SK-N-SH (cell line): Measurements from ENCODE around the gene INPP5A. TPM values are rescaled to one million over a fixed set of nuclear protein-coding genes. Genes with fewer than 3 reads are reported as not detected.
"Not testable (repeated sequence)": the region's sequence is repeated elsewhere in the genome, so short reads cannot be mapped to it uniquely, and the experiment has no call there.

Source experiments
- CTCF ChIA-PET: fragments of 300-600, 350-600 bp; formaldehyde crosslinking; extraction: SDS; loops from one replicate; lab custom pipeline; 2021; lab: Yijun Ruan, JAX
- POLR2A ChIA-PET: fragments of 350-600 bp; sonication (Branson Sonifier 250); formaldehyde crosslinking; extraction: SDS; loops from one replicate; lab custom pipeline; 2020; ENCODE audit warnings: antibody characterized with exemption, inconsistent platforms; lab: Yijun Ruan, JAX
- DNase-seq: peaks from one replicate; pipeline ENCODE4 v3.0.0; 2012
- H2AFZ ChIP-seq: fragments of 200-600 bp; sonication (generic); 2 replicates; pipeline ENCODE4 v1.8.1; 2016; ENCODE audit warnings: antibody characterized with exemption, mild to moderate bottlenecking, low read depth
- H3F3A ChIP-seq: fragments of 200-600 bp; sonication (generic); replicated peaks from 2 replicates; pipeline ENCODE3; 2016; ENCODE audit warnings: antibody characterized with exemption, mild to moderate bottlenecking; ENCODE audit not compliant: insufficient read depth
- H3K27ac ChIP-seq, 2 experiments: fragments of 200-500 bp in 1 of 2; fragments of 200-600 bp in 1 of 2; sonication (Bioruptor generic) in 1 of 2; sonication (generic), shearing (Covaris generic) in 1 of 2; 2 replicates each; pipeline versions ENCODE4 v1.5.1 to v1.6.1; 2014 to 2016; ENCODE audit warnings: low read depth in 2 of 2, inconsistent platforms in 1 of 2, low read length in 1 of 2, mild to moderate bottlenecking in 1 of 2, mixed read lengths in 1 of 2
- H3K27me3 ChIP-seq: fragments of 200-600 bp; sonication (generic), shearing (Covaris generic); 2 replicates; pipeline ENCODE4 v1.6.1; 2016; ENCODE audit warnings: mixed run types; ENCODE audit not compliant: insufficient read depth
- H3K36me3 ChIP-seq, 2 experiments: fragments of 200-500 bp in 1 of 2; fragments of 200-600 bp in 1 of 2; sonication (Bioruptor generic) in 1 of 2; sonication (generic) in 1 of 2; replicated peaks in 1 of 2; 2 replicates each; pipeline versions ENCODE3 to v1.5.1; 2014 to 2016; ENCODE audit warnings: low read length in 1 of 2, mild to moderate bottlenecking in 1 of 2; ENCODE audit not compliant: insufficient read depth in 2 of 2, control insufficient read depth in 1 of 2
- H3K4me1 ChIP-seq, 2 experiments: fragments of 200-500 bp in 1 of 2; fragments of 200-600 bp in 1 of 2; sonication (Bioruptor generic) in 1 of 2; sonication (generic), shearing (Covaris generic) in 1 of 2; 2 replicates each; pipeline versions ENCODE4 v1.5.1 to v1.6.1; 2014 to 2016; ENCODE audit warnings: low read depth in 1 of 2, low read length in 1 of 2, mixed run types in 1 of 2; ENCODE audit not compliant: insufficient read depth in 2 of 2, control insufficient read depth in 1 of 2
- H3K4me2 ChIP-seq: fragments of 200-600 bp; sonication (generic), shearing (Covaris generic); 2 replicates; pipeline ENCODE4 v1.6.1; 2017; ENCODE audit warnings: mixed run types
- H3K4me3 ChIP-seq, 2 experiments: fragments of 200-500 bp in 1 of 2; fragments of 200-600 bp in 1 of 2; sonication (Bioruptor generic) in 1 of 2; sonication (generic), shearing (Covaris generic) in 1 of 2; 2 replicates each; pipeline versions ENCODE4 v1.5.1 to v1.8.1; 2014 to 2016; ENCODE audit warnings: low read depth in 2 of 2, inconsistent platforms in 1 of 2, low read length in 1 of 2, mild to moderate bottlenecking in 1 of 2, mixed read lengths in 1 of 2, moderate library complexity in 1 of 2
- H3K79me2 ChIP-seq: fragments of 200-600 bp; sonication (generic); 2 replicates; pipeline ENCODE4 v1.8.1; 2017; ENCODE audit warnings: mild to moderate bottlenecking; ENCODE audit not compliant: insufficient read depth
- H3K9ac ChIP-seq: fragments of 200-600 bp; sonication (generic); 2 replicates; pipeline ENCODE4 v1.6.1; 2017; ENCODE audit warnings: mixed run types
- H3K9me2 ChIP-seq: fragments of 200-600 bp; sonication (generic); 2 replicates; pipeline ENCODE4 v1.6.1; 2017; ENCODE audit warnings: mixed run types
- H3K9me3 ChIP-seq: fragments of 200-600 bp; sonication (generic); 2 replicates; pipeline ENCODE4 v1.6.1; 2017; ENCODE audit warnings: mixed run types, mild to moderate bottlenecking, moderate library complexity
- H4K20me1 ChIP-seq: fragments of 200-600 bp; sonication (generic); 2 replicates; pipeline ENCODE4 v1.6.1; 2017; ENCODE audit warnings: mild to moderate bottlenecking, mixed run types; ENCODE audit not compliant: insufficient read depth
- CHD2 ChIP-seq: fragments of 150-350 bp; IDR thresholded peaks from 2 replicates; pipeline ENCODE4 v1.6.1; 2018; ENCODE audit warnings: low read length; ENCODE audit not compliant: partially characterized antibody
- ELF1 ChIP-seq: IDR thresholded peaks from 2 replicates; pipeline ENCODE4 v1.4.0; 2012
- EZH2phosphoT487 ChIP-seq: fragments of 200-600 bp; sonication (generic); IDR thresholded peaks from 2 replicates; pipeline ENCODE4 v1.6.1; 2017; ENCODE audit warnings: low read depth, mixed run types, mild to moderate bottlenecking, antibody characterized with exemption, moderate library complexity, borderline replicate concordance
- GATA2 ChIP-seq: sonication (generic); formaldehyde crosslinking; IDR thresholded peaks from 2 replicates; pipeline ENCODE4 v1.5.0; 2020; ENCODE audit warnings: mild to moderate bottlenecking, missing genetic modification reagents
- JUND ChIP-seq: IDR thresholded peaks from 2 replicates; pipeline ENCODE4 v1.4.0; 2012
- MAX ChIP-seq: IDR thresholded peaks from 2 replicates; pipeline ENCODE4 v1.4.0; 2012; ENCODE audit warnings: low read depth
- MEF2A ChIP-seq: IDR thresholded peaks from 2 replicates; pipeline ENCODE4 v1.4.0; 2012; ENCODE audit warnings: low read depth, borderline replicate concordance
- MXI1 ChIP-seq: IDR thresholded peaks from 2 replicates; pipeline ENCODE4 v1.6.1; 2012; ENCODE audit warnings: mild to moderate bottlenecking, low read depth, low read length, improper control_type of control experiment
- NFIC ChIP-seq: IDR thresholded peaks from 2 replicates; pipeline ENCODE4 v1.4.0; 2012; ENCODE audit warnings: borderline replicate concordance
- POLR2AphosphoS5 ChIP-seq: IDR thresholded peaks from 2 replicates; pipeline ENCODE4 v1.6.1; 2012; ENCODE audit warnings: low read depth, low read length
- RAD21 ChIP-seq: IDR thresholded peaks from 2 replicates; pipeline ENCODE4 v1.6.1; 2012; ENCODE audit warnings: mild to moderate bottlenecking, low read length
- RFX5 ChIP-seq: IDR thresholded peaks from 2 replicates; pipeline ENCODE4 v1.6.1; 2012; ENCODE audit warnings: mild to moderate bottlenecking, improper control_type of control experiment, low read length
- RXRA ChIP-seq: IDR thresholded peaks from 2 replicates; pipeline ENCODE4 v1.4.0; 2012; ENCODE audit warnings: low read depth, mild to moderate bottlenecking, borderline replicate concordance
- SIN3A ChIP-seq: IDR thresholded peaks from 2 replicates; pipeline ENCODE4 v1.6.1; 2012; ENCODE audit warnings: low read depth, mild to moderate bottlenecking, low read length, moderate library complexity, borderline replicate concordance
- SMC3 ChIP-seq: IDR thresholded peaks from 2 replicates; pipeline ENCODE4 v1.6.1; 2012; ENCODE audit warnings: low read depth, low read length, improper control_type of control experiment
- TAF1 ChIP-seq: IDR thresholded peaks from 2 replicates; pipeline ENCODE4 v1.6.1; 2012; ENCODE audit warnings: low read depth, mild to moderate bottlenecking, low read length, moderate library complexity, borderline replicate concordance
- TCF12 ChIP-seq: IDR thresholded peaks from 2 replicates; pipeline ENCODE4 v1.4.0; 2012
- USF1 ChIP-seq: IDR thresholded peaks from 2 replicates; pipeline ENCODE4 v1.4.0; 2012; ENCODE audit warnings: low read depth, borderline replicate concordance
- USF2 ChIP-seq: fragments of 150-350 bp; IDR thresholded peaks from 2 replicates; pipeline ENCODE4 v1.6.1; 2017; ENCODE audit warnings: antibody characterized with exemption, low read length, low read depth, borderline replicate concordance
- YY1 ChIP-seq: IDR thresholded peaks from 2 replicates; pipeline ENCODE4 v1.4.0; 2012; ENCODE audit warnings: low read depth, mild to moderate bottlenecking
- WGBS: methylation state at CpG from one replicate; pipeline ENCODE4 v1.1.6; 2017; ENCODE audit warnings: low lambda C conversion rate; 5-methylcytosine and 5-hydroxymethylcytosine counted together
- polyA plus RNA-seq, 3 experiments: library from polyadenylated mRNA; depleted of rRNA; stranded (reverse); fragments of >200 nt; gene quantifications; 2 replicates each; pipeline ENCODE4 v1.2.3, GENCODE V29; 2012

INPP5A gene
- polyA plus RNA-seq, 1 of the 3 experiments (the other 2 are of a cell fraction) = 12.0 TPM

- Histone ChIP-seq H3K36me3 (no peaks in the 10 kb centered on the region), H3K27me3 (no peaks in the 10 kb centered on the region; the same call in 1 of the 2 replicates), H3K4me3 (no peak overlapping the region), H3K9me3 (no peaks in the 10 kb centered on the region), H3K27ac (no peak overlapping the region), H3K4me1 (peaks cover 0 to 6% of the 10 kb centered on the region in 2 experiments; a peak in 1 of 4 replicates), H2AFZ (no peak overlapping the region), H3K4me2 (no peak overlapping the region), H3K79me2 (no peaks in the 10 kb centered on the region), H3K9ac (no peak overlapping the region), H3F3A (no peaks in the 10 kb centered on the region), H3K9me2 (no peaks in the 10 kb centered on the region), H4K20me1 (no peaks in the 10 kb centered on the region)
- POLR2A ChIA-PET = no interaction called here
- CTCF ChIA-PET = no interaction called here
- 84% methylated on average over 6 of the region's 15 CpGs for WGBS
- TF ChIP-seq POLR2AphosphoS5 (no peak), EZH2phosphoT487 (no peak), TAF1 (no peak), USF2 (no peak), MAX (no peak), SIN3A (no peak), CHD2 (no peak), RXRA (no peak)
- DNase-seq = no peak
Observed at GRCh38 chr10:132503581-132504421, 33.8 kb upstream of the INPP5A start.

- H3F3A ChIP-seq = no peaks in the 10 kb centered on the region
- H3K4me3 ChIP-seq = no peak overlapping the region
- H2AFZ ChIP-seq = no peak overlapping the region
- H3K9me3 ChIP-seq = no peaks in the 10 kb centered on the region
- POLR2A ChIA-PET = no interaction called here
- H3K9ac ChIP-seq = no peak overlapping the region
- CTCF ChIA-PET = no interaction called here
- H3K4me2 ChIP-seq = no peak overlapping the region
- no peaks in the 10 kb centered on the region for H3K36me3 ChIP-seq
- H3K4me1 ChIP-seq = peaks cover 0 to 6% of the 10 kb centered on the region in 2 experiments; a peak in 1 of 4 replicates
- no peak overlapping the region for H3K27ac ChIP-seq
- H3K27me3 ChIP-seq = no peaks in the 10 kb centered on the region; the same call in 1 of the 2 replicates
- WGBS = 69% methylated on average over 10 of the region's 14 CpGs
- TF ChIP-seq SMC3 = no peak
- TF ChIP-seq MEF2A = no peak
- no peak for TF ChIP-seq RFX5
- no peak for TF ChIP-seq MXI1
- no peak for TF ChIP-seq NFIC
- TF ChIP-seq TCF12 = no peak
- no peak for TF ChIP-seq YY1
- TF ChIP-seq ELF1 = no peak
- no peak for TF ChIP-seq CHD2
- no peak for TF ChIP-seq RXRA
- TF ChIP-seq EZH2phosphoT487 = no peak
- no peak for TF ChIP-seq USF1
- no peak for TF ChIP-seq GATA2
- no peak for TF ChIP-seq JUND
- TF ChIP-seq RAD21 = no peak
- no peaks in the 10 kb centered on the region for H4K20me1 ChIP-seq
- H3K9me2 ChIP-seq = no peaks in the 10 kb centered on the region
- no peak for DNase-seq
- no peaks in the 10 kb centered on the region for H3K79me2 ChIP-seq
Observed at GRCh38 chr10:132504501-132505272, 32.9 kb upstream of the INPP5A start.

- H3K27me3 ChIP-seq, H3K4me1 ChIP-seq, H3K4me2 ChIP-seq, H2AFZ ChIP-seq, H3K36me3 ChIP-seq, H3F3A ChIP-seq, POLR2A ChIA-PET, H3K9me3 ChIP-seq, H4K20me1 ChIP-seq, DNase-seq, CTCF ChIA-PET, H3K27ac ChIP-seq, H3K4me3 ChIP-seq, H3K9me2 ChIP-seq, H3K9ac ChIP-seq, H3K79me2 ChIP-seq: not testable (repeated sequence)
- WGBS = 73% methylated on average over 9 of the region's 23 CpGs
Observed at GRCh38 chr10:132505546-132505945, 32.0 kb upstream of the INPP5A start.
